A673 (cell line): Measurements from ENCODE around the gene DLL1.

Experiments used
- EZH2 ChIP-seq: fragments of 200-600 bp; sonication (generic); IDR thresholded peaks from 2 replicates; pipeline ENCODE4 v1.6.1; 2017; ENCODE audit warnings: borderline replicate concordance, low read depth, mild to moderate bottlenecking, mixed read lengths, antibody characterized with exemption, low read length; ENCODE audit not compliant: poor library complexity, severe bottlenecking
- TF ChIP-seq, protein P1 (sequence below): fragments of 300-800, 200-600 bp; sonication (generic); conservative IDR thresholded peaks from 2 replicates; pipeline ENCODE4 v1.5.1; 2017; ENCODE audit warnings: low read depth, mild to moderate bottlenecking, antibody characterized with exemption, low read length, moderate library complexity, mixed read lengths

- TF ChIP-seq, protein P1, sequence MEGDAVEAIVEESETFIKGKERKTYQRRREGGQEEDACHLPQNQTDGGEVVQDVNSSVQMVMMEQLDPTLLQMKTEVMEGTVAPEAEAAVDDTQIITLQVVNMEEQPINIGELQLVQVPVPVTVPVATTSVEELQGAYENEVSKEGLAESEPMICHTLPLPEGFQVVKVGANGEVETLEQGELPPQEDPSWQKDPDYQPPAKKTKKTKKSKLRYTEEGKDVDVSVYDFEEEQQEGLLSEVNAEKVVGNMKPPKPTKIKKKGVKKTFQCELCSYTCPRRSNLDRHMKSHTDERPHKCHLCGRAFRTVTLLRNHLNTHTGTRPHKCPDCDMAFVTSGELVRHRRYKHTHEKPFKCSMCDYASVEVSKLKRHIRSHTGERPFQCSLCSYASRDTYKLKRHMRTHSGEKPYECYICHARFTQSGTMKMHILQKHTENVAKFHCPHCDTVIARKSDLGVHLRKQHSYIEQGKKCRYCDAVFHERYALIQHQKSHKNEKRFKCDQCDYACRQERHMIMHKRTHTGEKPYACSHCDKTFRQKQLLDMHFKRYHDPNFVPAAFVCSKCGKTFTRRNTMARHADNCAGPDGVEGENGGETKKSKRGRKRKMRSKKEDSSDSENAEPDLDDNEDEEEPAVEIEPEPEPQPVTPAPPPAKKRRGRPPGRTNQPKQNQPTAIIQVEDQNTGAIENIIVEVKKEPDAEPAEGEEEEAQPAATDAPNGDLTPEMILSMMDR: no peak
- TF ChIP-seq EZH2: no peak
Measured at GRCh38 chr6:170270984-170271593, 19.8 kb downstream of the DLL1 start.
